ENCODE measurements around the gene BEND3.
"Not testable (repeated sequence)": the region's sequence is repeated elsewhere in the genome, so short reads cannot be mapped to it uniquely, and the experiment has no call there.

Gene BEND3

DNA sequence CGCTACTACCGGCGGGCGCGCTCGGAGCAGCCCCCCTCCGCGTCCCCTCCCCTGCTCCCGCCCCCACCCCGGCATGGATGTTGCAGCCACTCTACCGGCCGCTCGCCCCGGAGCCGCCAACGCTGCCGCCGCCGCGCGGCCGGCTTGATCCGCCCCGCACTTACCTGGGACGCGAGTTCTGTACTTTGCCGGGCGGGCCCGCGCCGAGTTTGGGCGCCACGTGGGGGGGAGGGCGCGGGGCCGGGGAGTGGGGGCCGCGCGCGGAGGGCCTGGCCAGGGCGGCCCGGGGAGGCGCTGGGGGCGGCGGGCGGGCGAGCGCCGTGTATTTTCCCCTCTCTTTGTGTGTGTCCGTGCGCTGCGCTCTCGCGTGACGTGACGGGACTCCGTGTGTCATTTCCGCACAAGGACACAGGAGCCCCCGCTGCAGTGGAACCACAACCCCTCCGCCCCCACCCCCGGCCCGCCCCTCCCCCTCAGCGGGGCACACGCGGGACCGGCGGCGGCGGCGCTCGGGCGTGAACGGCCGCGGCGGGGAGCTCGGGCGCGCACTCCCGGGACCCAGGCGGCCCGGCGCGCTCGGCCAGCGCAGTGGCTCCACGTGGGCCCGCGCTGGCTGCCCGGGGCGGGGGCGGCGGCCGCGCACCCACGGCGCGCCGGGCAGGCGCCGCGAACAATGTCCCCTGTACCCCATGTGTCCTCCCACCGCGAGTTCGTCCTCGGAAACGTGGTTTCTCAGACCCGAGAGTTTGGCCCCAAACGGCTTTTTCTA, at the start of gene BEND3:
TSS of gene BEND3 (minus strand) at position 590 of the 769 bp plus-strand sequence. CDS start 16,230 bp downstream, outside the sequence.
- H3K4me1 ChIP-seq (ENCODE audit: control insufficient read depth, insufficient read depth, low read length) = peaks cover 17% of the 10 kb centered on the region
- peak within 1 kb of the TSS; percentile 68 for H3K4me3 ChIP-seq (ENCODE audit: low read depth, low read length)
- H3K27me3 ChIP-seq (ENCODE audit: control insufficient read depth, insufficient read depth, low read length) = no peaks in the 10 kb centered on the region
- H3K9me3 ChIP-seq (ENCODE audit: control insufficient read depth, insufficient read depth, low read length) = no peaks in the 10 kb centered on the region
- H3K9ac ChIP-seq (ENCODE audit: low read depth, low read length) = peak within 1 kb of the TSS; percentile 94
- H3K36me3 ChIP-seq (ENCODE audit: control insufficient read depth, insufficient read depth, low read length) = no peaks in the 10 kb centered on the region

DNA sequence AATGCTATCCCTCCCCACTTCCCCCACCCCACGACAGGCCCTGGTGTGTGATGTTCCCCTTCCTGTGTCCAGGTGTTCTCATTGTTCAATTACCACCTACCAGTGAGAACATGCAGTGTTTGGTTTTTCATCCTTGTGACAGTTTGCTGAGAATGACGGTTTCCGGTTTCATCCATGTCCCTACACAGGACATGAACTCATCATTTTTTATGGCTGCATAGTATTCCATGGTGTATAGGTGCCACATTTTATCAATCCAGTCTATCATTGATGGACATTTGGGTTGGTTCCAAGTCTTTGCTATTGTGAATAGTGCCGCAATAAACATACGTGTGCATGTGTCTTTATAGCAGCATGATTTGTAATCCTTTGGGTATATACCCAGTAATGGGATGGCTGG, 49.0 kb upstream of the BEND3 start:
- H3K36me3 ChIP-seq (ENCODE audit: control insufficient read depth, insufficient read depth, low read length); H3K4me3 ChIP-seq (ENCODE audit: low read depth, low read length); H3K9ac ChIP-seq (ENCODE audit: low read depth, low read length); H3K9me3 ChIP-seq (ENCODE audit: control insufficient read depth, insufficient read depth, low read length); H3K4me1 ChIP-seq (ENCODE audit: control insufficient read depth, insufficient read depth, low read length); H3K27me3 ChIP-seq (ENCODE audit: control insufficient read depth, insufficient read depth, low read length): not testable (repeated sequence)

DNA sequence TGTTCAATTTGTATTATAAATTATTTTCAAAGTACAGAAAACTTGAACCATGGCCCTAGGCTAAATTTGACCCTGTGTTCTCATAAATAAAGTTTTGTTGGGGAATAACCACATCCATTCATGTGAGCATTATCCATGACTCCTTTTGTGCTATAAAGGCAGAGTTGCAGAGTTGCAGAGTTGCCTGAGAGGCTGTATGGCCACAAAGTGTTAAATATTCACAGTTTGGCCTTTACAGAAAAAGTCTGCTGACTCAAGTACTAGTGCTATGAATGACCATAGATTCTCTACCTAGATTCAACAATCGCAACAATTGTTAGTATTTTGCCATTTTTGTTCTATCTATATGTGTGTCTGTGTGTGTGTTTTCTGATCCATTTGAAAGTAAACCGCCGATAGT, 46.2 kb upstream of the BEND3 start:
- H3K9ac ChIP-seq (ENCODE audit: low read depth, low read length) = no peak overlapping the region
- no peak overlapping the region for H3K4me3 ChIP-seq (ENCODE audit: low read depth, low read length)
- peaks cover 5% of the 10 kb centered on the region for H3K4me1 ChIP-seq (ENCODE audit: control insufficient read depth, insufficient read depth, low read length)
- no peaks in the 10 kb centered on the region for H3K36me3 ChIP-seq (ENCODE audit: control insufficient read depth, insufficient read depth, low read length)
- no peaks in the 10 kb centered on the region for H3K9me3 ChIP-seq (ENCODE audit: control insufficient read depth, insufficient read depth, low read length)
- no peaks in the 10 kb centered on the region for H3K27me3 ChIP-seq (ENCODE audit: control insufficient read depth, insufficient read depth, low read length)

DNA sequence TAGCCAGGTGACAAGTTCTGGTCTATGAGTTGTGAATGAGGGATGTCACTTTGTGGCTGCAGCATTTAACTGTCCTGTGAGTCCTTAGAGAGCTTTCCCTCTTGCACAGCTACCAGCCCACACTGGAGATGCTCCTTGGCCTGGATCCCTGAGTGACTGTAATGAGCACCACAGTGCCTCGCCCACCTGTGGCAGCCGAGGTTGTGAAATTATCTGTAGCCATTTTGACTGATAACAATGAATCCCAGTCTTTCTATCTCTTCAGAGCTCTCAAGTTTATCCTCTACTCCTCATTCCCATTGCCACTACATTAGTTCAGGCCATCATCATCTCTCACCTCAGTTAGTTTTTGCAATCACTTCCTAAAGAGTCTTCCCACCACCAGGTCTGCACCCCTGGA, 41.3 kb upstream of the BEND3 start:
- Histone ChIP-seq H3K4me1 (ENCODE audit: control insufficient read depth, insufficient read depth, low read length) (peaks cover 16% of the 10 kb centered on the region), H3K27me3 (ENCODE audit: control insufficient read depth, insufficient read depth, low read length) (no peaks in the 10 kb centered on the region), H3K9me3 (ENCODE audit: control insufficient read depth, insufficient read depth, low read length) (no peaks in the 10 kb centered on the region), H3K4me3 (ENCODE audit: low read depth, low read length) (no peak overlapping the region), H3K36me3 (ENCODE audit: control insufficient read depth, insufficient read depth, low read length) (no peaks in the 10 kb centered on the region), H3K9ac (ENCODE audit: low read depth, low read length) (no peak overlapping the region)

DNA sequence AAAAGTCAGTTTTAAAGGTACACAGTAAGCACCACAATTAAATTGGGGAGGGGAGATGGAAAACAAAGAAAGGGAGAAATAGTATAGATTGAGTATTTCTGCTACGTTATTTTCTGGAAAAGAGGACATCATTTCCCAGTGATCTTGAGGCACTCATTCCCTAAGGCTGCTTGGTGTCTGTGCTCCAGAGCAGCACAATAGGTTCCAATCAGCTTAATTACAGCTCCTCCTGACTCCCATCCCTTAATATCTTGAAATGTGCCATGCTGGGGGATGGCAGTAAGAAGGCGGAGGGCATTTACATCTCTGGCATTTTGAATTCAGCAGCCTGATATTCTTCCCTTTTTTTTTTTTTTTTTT, 39.5 kb upstream of the BEND3 start:
- Histone ChIP-seq H3K9ac (ENCODE audit: low read depth, low read length) (no peak overlapping the region), H3K9me3 (ENCODE audit: control insufficient read depth, insufficient read depth, low read length) (no peaks in the 10 kb centered on the region), H3K4me3 (ENCODE audit: low read depth, low read length) (no peak overlapping the region), H3K4me1 (ENCODE audit: control insufficient read depth, insufficient read depth, low read length) (peaks cover 15% of the 10 kb centered on the region), H3K27me3 (ENCODE audit: control insufficient read depth, insufficient read depth, low read length) (no peaks in the 10 kb centered on the region), H3K36me3 (ENCODE audit: control insufficient read depth, insufficient read depth, low read length) (no peaks in the 10 kb centered on the region)

DNA sequence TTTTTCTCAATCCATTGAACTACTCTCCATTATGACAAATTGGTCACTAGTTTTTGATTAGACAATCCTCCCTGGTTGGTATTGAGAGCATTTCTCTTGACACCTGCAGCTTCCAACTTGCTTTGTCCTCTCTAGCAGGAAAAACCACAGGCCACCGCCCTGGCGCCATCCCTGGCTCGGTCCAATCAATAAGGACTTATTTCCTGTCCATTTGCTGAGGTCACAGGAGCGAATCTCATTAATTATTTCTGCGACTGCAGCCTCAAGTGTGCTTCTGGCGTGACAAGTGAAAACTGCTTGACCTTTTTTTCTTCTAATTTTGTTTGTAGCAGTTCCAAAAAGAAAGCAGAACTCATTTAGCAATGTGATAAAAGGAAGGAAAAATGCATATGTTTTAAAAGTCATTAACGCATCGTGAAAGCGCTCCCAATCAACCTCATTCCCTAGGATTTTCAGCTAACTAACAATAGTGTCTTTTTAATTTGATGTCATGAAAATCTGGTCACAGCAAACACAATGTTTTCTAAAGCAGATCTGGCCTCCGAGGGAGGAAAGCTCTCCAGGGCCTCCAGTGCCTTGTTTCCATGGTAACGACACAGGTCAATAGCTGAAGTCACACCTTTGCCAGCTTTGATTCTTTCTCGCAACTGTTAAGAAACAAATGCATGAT, 39.0 kb upstream of the BEND3 start:
- H3K9me3 ChIP-seq (ENCODE audit: control insufficient read depth, insufficient read depth, low read length) = no peaks in the 10 kb centered on the region
- H3K9ac ChIP-seq (ENCODE audit: low read depth, low read length) = no peak overlapping the region
- no peaks in the 10 kb centered on the region for H3K36me3 ChIP-seq (ENCODE audit: control insufficient read depth, insufficient read depth, low read length)
- H3K4me1 ChIP-seq (ENCODE audit: control insufficient read depth, insufficient read depth, low read length) = peaks cover 15% of the 10 kb centered on the region
- no peaks in the 10 kb centered on the region for H3K27me3 ChIP-seq (ENCODE audit: control insufficient read depth, insufficient read depth, low read length)
- H3K4me3 ChIP-seq (ENCODE audit: low read depth, low read length) = no peak overlapping the region

DNA sequence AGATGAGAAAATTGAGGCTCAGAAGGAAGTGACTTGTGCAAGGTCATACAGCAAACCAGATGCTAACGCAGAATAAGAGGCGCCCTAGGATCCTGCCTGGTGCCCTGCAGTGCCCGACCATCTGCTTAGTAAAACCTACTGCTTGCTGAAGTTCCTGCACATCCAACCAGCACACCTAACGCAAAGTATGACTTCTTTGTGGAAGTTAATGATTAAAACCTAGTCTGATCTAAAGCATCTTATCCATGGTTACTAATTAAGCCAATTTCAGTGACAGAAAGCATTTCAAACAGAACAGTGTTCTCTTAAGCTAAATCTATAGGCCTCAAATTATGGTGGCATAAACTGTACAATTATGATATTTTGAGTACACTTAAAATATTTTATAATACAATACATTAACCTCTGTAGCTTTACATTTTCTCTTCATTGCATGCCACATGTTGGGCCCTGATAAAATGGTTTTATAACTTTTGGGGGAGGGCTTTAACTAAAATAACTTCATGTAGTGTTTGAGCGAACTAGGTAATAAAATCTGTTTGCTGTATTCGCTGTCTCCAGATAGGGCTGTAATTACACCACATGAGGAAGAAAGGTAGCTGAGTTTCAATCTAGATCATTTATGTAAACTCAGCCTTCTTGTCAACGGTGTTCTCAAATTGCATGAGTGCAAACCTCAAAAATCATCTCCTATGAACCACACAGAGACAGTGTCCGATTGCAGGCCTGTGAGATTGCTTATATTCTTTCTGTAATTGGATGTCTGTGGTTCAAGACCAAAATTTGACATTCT, 37.5 kb upstream of the BEND3 start:
- H3K9ac ChIP-seq (ENCODE audit: low read depth, low read length) = no peak overlapping the region

DNA sequence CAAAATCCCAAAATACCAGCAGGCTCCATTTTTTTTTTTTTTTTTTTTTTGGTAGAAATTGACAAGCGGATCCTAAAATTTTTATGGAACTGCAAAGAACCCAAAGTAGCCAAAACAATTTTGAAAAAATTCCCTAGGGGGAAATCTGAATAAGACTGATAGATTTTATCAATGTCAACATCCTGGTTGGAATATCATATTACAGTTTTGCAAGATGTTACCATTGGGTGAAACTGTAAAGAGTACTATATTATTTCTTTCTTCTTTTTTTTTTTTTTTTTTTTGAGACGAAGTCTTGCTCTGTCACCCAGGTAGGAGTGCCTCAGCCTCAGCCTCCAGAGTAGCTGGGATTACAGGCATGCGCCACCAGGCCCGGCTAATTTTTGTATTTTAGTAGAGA, 29.4 kb upstream of the BEND3 start:
- Histone ChIP-seq H3K4me3 (ENCODE audit: low read depth, low read length) (no peak overlapping the region), H3K9ac (ENCODE audit: low read depth, low read length) (no peak overlapping the region), H3K27me3 (ENCODE audit: control insufficient read depth, insufficient read depth, low read length) (no peaks in the 10 kb centered on the region), H3K4me1 (ENCODE audit: control insufficient read depth, insufficient read depth, low read length) (no peaks in the 10 kb centered on the region), H3K9me3 (ENCODE audit: control insufficient read depth, insufficient read depth, low read length) (no peaks in the 10 kb centered on the region), H3K36me3 (ENCODE audit: control insufficient read depth, insufficient read depth, low read length) (no peaks in the 10 kb centered on the region)

More for the DNA sequence above, 37.5 kb upstream of the BEND3 start:
- Histone ChIP-seq H3K9me3 (ENCODE audit: control insufficient read depth, insufficient read depth, low read length) (no peaks in the 10 kb centered on the region), H3K4me1 (ENCODE audit: control insufficient read depth, insufficient read depth, low read length) (peaks cover 15% of the 10 kb centered on the region), H3K4me3 (ENCODE audit: low read depth, low read length) (no peak overlapping the region), H3K27me3 (ENCODE audit: control insufficient read depth, insufficient read depth, low read length) (no peaks in the 10 kb centered on the region), H3K36me3 (ENCODE audit: control insufficient read depth, insufficient read depth, low read length) (no peaks in the 10 kb centered on the region)

DNA sequence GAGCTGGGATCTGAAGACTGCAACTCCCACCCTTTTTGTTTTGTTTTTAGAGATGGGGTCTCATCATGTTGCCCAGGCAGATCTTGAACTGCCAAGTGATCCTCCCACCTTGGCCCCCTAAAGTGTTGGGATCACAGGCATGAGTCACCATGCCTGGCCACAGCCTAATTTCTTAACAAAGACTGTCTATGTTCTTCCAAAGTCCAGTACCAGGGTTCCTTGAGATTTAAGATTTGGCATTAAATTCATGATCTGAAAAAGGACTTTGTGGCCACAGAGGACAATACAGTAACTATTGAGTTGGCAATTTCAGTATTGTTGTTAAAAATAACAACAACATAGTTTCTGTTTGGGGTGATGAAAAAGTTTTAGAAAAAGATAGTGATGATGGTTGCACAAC, 28.7 kb upstream of the BEND3 start:
- Histone ChIP-seq H3K27me3 (ENCODE audit: control insufficient read depth, insufficient read depth, low read length) (no peaks in the 10 kb centered on the region), H3K9ac (ENCODE audit: low read depth, low read length) (no peak overlapping the region), H3K4me3 (ENCODE audit: low read depth, low read length) (no peak overlapping the region), H3K36me3 (ENCODE audit: control insufficient read depth, insufficient read depth, low read length) (no peaks in the 10 kb centered on the region), H3K4me1 (ENCODE audit: control insufficient read depth, insufficient read depth, low read length) (no peaks in the 10 kb centered on the region), H3K9me3 (ENCODE audit: control insufficient read depth, insufficient read depth, low read length) (no peaks in the 10 kb centered on the region)

DNA sequence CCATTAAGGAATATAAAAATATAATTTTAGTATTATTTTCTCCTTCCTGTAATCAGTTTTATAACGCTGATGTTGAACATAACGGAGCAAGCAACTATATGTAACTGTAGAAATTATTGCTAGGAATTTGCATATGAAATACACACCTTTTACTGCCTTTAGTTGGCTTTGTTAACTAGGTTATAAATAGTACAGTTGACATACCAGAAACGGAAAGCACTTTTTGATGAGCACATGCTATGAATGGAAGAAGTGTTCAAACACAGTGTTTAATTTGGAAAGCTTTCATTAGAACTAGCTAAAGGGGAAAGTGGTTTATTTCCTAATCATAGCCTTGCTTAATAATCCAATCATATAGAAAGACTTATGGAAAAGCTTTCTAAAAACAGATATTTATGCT, 25.3 kb upstream of the BEND3 start:
- H3K9ac ChIP-seq (ENCODE audit: low read depth, low read length) = no peak overlapping the region
- no peaks in the 10 kb centered on the region for H3K4me1 ChIP-seq (ENCODE audit: control insufficient read depth, insufficient read depth, low read length)
- no peaks in the 10 kb centered on the region for H3K36me3 ChIP-seq (ENCODE audit: control insufficient read depth, insufficient read depth, low read length)
- H3K27me3 ChIP-seq (ENCODE audit: control insufficient read depth, insufficient read depth, low read length) = no peaks in the 10 kb centered on the region
- no peaks in the 10 kb centered on the region for H3K9me3 ChIP-seq (ENCODE audit: control insufficient read depth, insufficient read depth, low read length)
- no peak overlapping the region for H3K4me3 ChIP-seq (ENCODE audit: low read depth, low read length)

DNA sequence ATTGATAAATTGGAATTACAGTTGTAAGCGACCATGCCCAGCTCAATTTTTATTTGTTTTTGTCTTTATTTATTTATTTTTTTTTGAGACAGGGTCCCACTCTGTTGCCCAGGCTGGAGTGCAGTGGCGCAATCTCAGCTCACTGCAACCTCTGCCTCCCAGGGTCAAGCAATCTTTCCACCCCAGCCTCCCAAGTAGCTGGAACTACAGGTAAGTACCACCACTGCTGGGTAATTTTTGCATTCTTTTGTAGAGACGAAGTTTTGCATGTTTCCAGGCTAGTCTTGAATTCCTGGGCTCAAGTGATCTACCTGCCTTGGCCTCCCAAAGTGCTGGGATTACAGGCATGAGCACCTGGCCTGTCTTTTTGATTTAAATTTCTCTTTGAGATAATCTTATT, 21.0 kb upstream of the BEND3 start:
- H3K9ac ChIP-seq (ENCODE audit: low read depth, low read length); H3K36me3 ChIP-seq (ENCODE audit: control insufficient read depth, insufficient read depth, low read length); H3K27me3 ChIP-seq (ENCODE audit: control insufficient read depth, insufficient read depth, low read length); H3K4me3 ChIP-seq (ENCODE audit: low read depth, low read length); H3K4me1 ChIP-seq (ENCODE audit: control insufficient read depth, insufficient read depth, low read length); H3K9me3 ChIP-seq (ENCODE audit: control insufficient read depth, insufficient read depth, low read length): not testable (repeated sequence)
